Endothelial cell of umbilical vein (primary cell): Measurements from ENCODE around the gene ARL5B. TPM values are rescaled to one million over a fixed set of nuclear protein-coding genes. Genes with fewer than 3 reads are reported as not detected.

Experiments
- Bru-seq: library from RNA; stranded (reverse); fragments of 400-500 nt; gene quantifications from one replicate; lab custom pipeline; 2021; lab: Mats Ljungman, UMichigan
- BruChase-seq, 2 experiments: library from RNA; stranded (reverse); fragments of 400-500 nt; gene quantifications; one replicate each; lab custom pipeline; 2021; lab: Mats Ljungman, UMichigan
- BruUV-seq: library from RNA; stranded (reverse); fragments of 400-500 nt; replicated peaks from 2 replicates; lab custom pipeline; 2021; lab: Mats Ljungman, UMichigan
- CTCF ChIA-PET: fragments of 300-600, 350-600 bp; sonication (Branson Sonifier 250); formaldehyde crosslinking; loops from one replicate; lab custom pipeline; 2021; ENCODE audit warnings: antibody characterized with exemption, inconsistent platforms; lab: Charles Lee
- POLR2A ChIA-PET: fragments of 300-600, 350-600 bp; sonication (Branson Sonifier 250); formaldehyde crosslinking; loops from one replicate; lab custom pipeline; 2021; ENCODE audit warnings: antibody characterized with exemption, inconsistent platforms; lab: Charles Lee
- DNase-seq: peaks from one replicate; pipeline ENCODE4 v3.0.0-alpha.2; 2011; ENCODE audit warnings: low read depth, low spot score
- FAIRE-seq: peaks from 2 replicates; lab custom pipeline; 2011; peaks lifted over from hg19 to GRCh38; lab: Jason Lieb, UNC
- H2AFZ ChIP-seq: 2 replicates; pipeline ENCODE4 v1.6.0; 2012; ENCODE audit warnings: low read depth, low read length, control low read depth, inconsistent platforms
- H3K27ac ChIP-seq: 2 replicates; pipeline ENCODE4 v1.5.1; 2011; ENCODE audit warnings: low read depth, mild to moderate bottlenecking, control low read depth, low read length, moderate library complexity; ENCODE audit not compliant: insufficient read depth
- H3K27me3 ChIP-seq, 2 experiments: 2 replicates each; pipeline versions ENCODE4 v1.6.0 to v1.6.1; 2011; ENCODE audit warnings: low read length in 2 of 2, mixed read lengths in 1 of 2; ENCODE audit not compliant: control insufficient read depth in 2 of 2, insufficient read depth in 2 of 2
- H3K36me3 ChIP-seq, 2 experiments: 2 replicates in 1 of 2; 3 replicates in 1 of 2; pipeline ENCODE4 v1.5.1; 2011; ENCODE audit warnings: low read length in 2 of 2, mild to moderate bottlenecking in 1 of 2, moderate library complexity in 1 of 2; ENCODE audit not compliant: control insufficient read depth in 2 of 2, insufficient read depth in 2 of 2; ENCODE audit errors: extremely low read depth in 1 of 2
- H3K4me1 ChIP-seq: 3 replicates; pipeline ENCODE4 v1.5.1; 2011; ENCODE audit warnings: mild to moderate bottlenecking, low read length; ENCODE audit not compliant: control insufficient read depth, insufficient read depth; ENCODE audit errors: extremely low read depth
- H3K4me2 ChIP-seq: 2 replicates; pipeline ENCODE4 v1.6.1; 2011; ENCODE audit warnings: low read length, control low read depth, mixed read lengths; ENCODE audit not compliant: insufficient read depth
- H3K4me3 ChIP-seq, 3 experiments: fragments of 200-600 bp in 1 of 3; sonication (generic), shearing (Covaris generic) in 1 of 3; replicated peaks in 1 of 3; 2 replicates each; pipeline ENCODE4 v1.5.1; 2011 to 2016; ENCODE audit warnings: control low read depth in 3 of 3, low read length in 3 of 3, mild to moderate bottlenecking in 2 of 3, inconsistent platforms in 1 of 3, low read depth in 1 of 3, moderate library complexity in 1 of 3; ENCODE audit not compliant: insufficient read depth in 1 of 3
- H3K79me2 ChIP-seq: 2 replicates; pipeline ENCODE4 v1.6.0; 2012; ENCODE audit warnings: low read length, inconsistent platforms; ENCODE audit not compliant: control insufficient read depth, insufficient read depth
- H3K9ac ChIP-seq: replicated peaks from 2 replicates; pipeline ENCODE3; 2011; ENCODE audit warnings: low read length, control low read depth; ENCODE audit not compliant: insufficient read depth; ENCODE audit errors: extremely low read depth
- H3K9me1 ChIP-seq: replicated peaks from 3 replicates; pipeline ENCODE4 v1.6.0; 2011; ENCODE audit warnings: mild to moderate bottlenecking, low read length; ENCODE audit not compliant: control insufficient read depth, insufficient read depth; ENCODE audit errors: extremely low read depth
- H3K9me3 ChIP-seq: replicated peaks from 2 replicates; pipeline ENCODE4 v1.5.1; 2012; ENCODE audit warnings: low read length, inconsistent platforms; ENCODE audit not compliant: control insufficient read depth, insufficient read depth
- H4K20me1 ChIP-seq: replicated peaks from 2 replicates; pipeline ENCODE3; 2011; ENCODE audit warnings: mild to moderate bottlenecking, low read length; ENCODE audit not compliant: control insufficient read depth, insufficient read depth; ENCODE audit errors: extremely low read depth
- EZH2 ChIP-seq: IDR thresholded peaks from 2 replicates; pipeline ENCODE4 v1.6.1; 2012; ENCODE audit warnings: borderline replicate concordance, low read depth, mild to moderate bottlenecking, moderate library complexity, low read length, inconsistent platforms; ENCODE audit not compliant: severe bottlenecking
- FOS ChIP-seq: IDR thresholded peaks from 2 replicates; pipeline ENCODE4 v1.6.1; 2011; ENCODE audit warnings: mild to moderate bottlenecking, low read length, moderate library complexity, borderline replicate concordance; ENCODE audit not compliant: insufficient read depth
- GATA2 ChIP-seq: IDR thresholded peaks from 2 replicates; pipeline ENCODE4 v1.7.0; 2011; ENCODE audit warnings: low read depth, mild to moderate bottlenecking, moderate library complexity, mixed read lengths, low read length; ENCODE audit not compliant: insufficient read length, insufficient read depth
- JUN ChIP-seq: IDR thresholded peaks from 2 replicates; pipeline ENCODE4 v1.6.1; 2011; ENCODE audit warnings: borderline replicate concordance, low read depth; ENCODE audit not compliant: insufficient read length, insufficient read depth
- MAX ChIP-seq: IDR thresholded peaks from 2 replicates; pipeline ENCODE4 v1.6.1; 2011; ENCODE audit not compliant: insufficient read depth, insufficient read length
- POLR2A ChIP-seq: IDR thresholded peaks from 2 replicates; pipeline ENCODE4 v1.6.1; 2012; ENCODE audit warnings: low read depth, mild to moderate bottlenecking, control low read depth, low read length
- POLR2AphosphoS5 ChIP-seq: IDR thresholded peaks from 2 replicates; pipeline ENCODE4 v1.6.1; 2012; ENCODE audit warnings: low read depth, mild to moderate bottlenecking, control low read depth, low read length, moderate library complexity; ENCODE audit not compliant: insufficient read depth
- dilution Hi-C: fragments of 300-500 bp; cut with MboI; formaldehyde crosslinking; loops from one replicate; pipeline ENCODE4 v1.15.0; 2019; ENCODE audit warnings: low sequenced_read_pairs; ENCODE audit not compliant: extremely low pct_ligation_motif_present
- intact Hi-C: fragments of 100-400 bp; cut with micrococcal nuclease; formaldehyde crosslinking; loops from one replicate; pipeline ENCODE4 v1.10.0; 2022
- long read RNA-seq: library from polyadenylated mRNA; stranded (forward); transcript quantifications from one replicate; pipeline ENCODE4 v2.0.0, GENCODE V29; 2021
- polyA minus RNA-seq, 3 experiments: library from RNA; depleted of rRNA, polyadenylated mRNA; stranded (reverse); fragments of >200 nt; gene quantifications; 1 replicate in 1 of 3; 2 replicates in 2 of 3; pipeline ENCODE4 v1.2.3, GENCODE V29; 2011
- polyA plus RNA-seq, 4 experiments: library from polyadenylated mRNA; depleted of rRNA in 3 of 4; stranded (reverse) in 3 of 4; unstranded in 1 of 4; fragments of >200 nt; gene quantifications; 2 replicates each; pipeline versions ENCODE4 v1.2.1 to v1.2.3, GENCODE V29; 2011 to 2012; ENCODE audit warnings: missing spikeins in 1 of 4
- total RNA-seq: library from RNA; stranded (reverse); gene quantifications from 2 replicates; pipeline ENCODE4 v1.2.3, GENCODE V29; 2021

ARL5B gene
- total RNA-seq (19.1 and 19.4 TPM in 2 replicates), polyA plus RNA-seq (3.7 and 5.1 TPM in 2 replicates), polyA minus RNA-seq (11.2 and 13.0 TPM in 2 replicates), Bru-seq, nascent RNA (percentile 93 among the genes with signal in this experiment), BruChase-seq, experiment 1, labeled RNA remaining after a 6-hour chase (percentile 97 among the genes with signal in this experiment), BruChase-seq, experiment 2, labeled RNA remaining after a 2-hour chase (percentile 98 among the genes with signal in this experiment)
- polyA plus RNA-seq (2011; cell fraction: cytosol; rRNA removed): 5.0 and 5.8 TPM in 2 replicates
- polyA plus RNA-seq (2011; cell fraction: nucleus; rRNA removed): 11.8 and 17.5 TPM in 2 replicates
- 12.3 and 13.6 TPM in 2 replicates for polyA plus RNA-seq (2012)
- polyA minus RNA-seq (2011; cell fraction: cytosol; rRNA and poly(A)+ RNA removed): 8.0 TPM
- 16.4 and 24.2 TPM in 2 replicates for polyA minus RNA-seq (2011; cell fraction: nucleus; rRNA and poly(A)+ RNA removed)
- long read RNA-seq, full-length matches to known transcripts: 7 of 12 reads
- long read RNA-seq, partial matches to known transcripts: 0 of 12 reads
- long read RNA-seq, other reads (novel, unspliced or antisense): 5 of 12 reads

- FAIRE-seq: peak; percentile 96
- H3K4me2 ChIP-seq: peak within 1 kb of the TSS; percentile 99
- ChIA-PET POLR2A (interaction anchor here (0.6 to 1.0 kb wide), 2 partner anchors 25 to 197 kb away, joined by 3 to 4 read pairs; no protein-coding TSS in a partner anchor), CTCF (interaction anchor here (0.9 to 2.2 kb wide), 2 partner anchors 12 to 82 kb away, joined by 3 to 9 read pairs; no protein-coding TSS in a partner anchor)
- H3K27ac ChIP-seq: peak within 1 kb of the TSS; percentile 95
- no peaks in the 10 kb centered on the region for H3K9me1 ChIP-seq
- peak; percentile 98 for DNase-seq
- no peaks in the 10 kb centered on the region for H3K36me3 ChIP-seq
- H3K79me2 ChIP-seq: peaks cover 50% of the 10 kb centered on the region
- H3K9ac ChIP-seq: peak within 1 kb of the TSS; percentile 99
- H3K27me3 ChIP-seq: no peaks in the 10 kb centered on the region
- no peaks in the 10 kb centered on the region for H3K9me3 ChIP-seq
- peak within 1 kb of the TSS; percentile 87 for H2AFZ ChIP-seq
- BruUV-seq: no TSS peak
- dilution Hi-C loops (no loop called here), intact Hi-C loops (loop anchor here (1.0 to 2.0 kb wide), 3 partner anchors 8 to 49 kb away; partner anchors contain the start of gene NSUN6)
- peaks cover 17% of the 10 kb centered on the region for H3K4me1 ChIP-seq
- peak within 1 kb of the TSS; percentile 96 to 98 (median 96) for H3K4me3 ChIP-seq
- no peaks in the 10 kb centered on the region for H4K20me1 ChIP-seq
- TF ChIP-seq EZH2: no peak
- TF ChIP-seq JUN: no peak
- peak; percentile 91 for TF ChIP-seq POLR2AphosphoS5
- TF ChIP-seq POLR2A: peak; percentile 89
- no peak for TF ChIP-seq FOS
- TF ChIP-seq MAX: peak; percentile 63
- TF ChIP-seq GATA2: no peak
These were observed at the start of gene ARL5B for GRCh38 chr10:18659125-18659818. Gene ARL5B (plus strand): TSS chr10:18659431. CDS start chr10:18659638, 207 bp downstream.
